HG03135 (cell line): Measurements from ENCODE around the gene C6orf15.

Experiments
- ATAC-seq: cut with Tn5 transposase; IDR thresholded peaks from one replicate; pipeline ENCODE4 v1.9.1; 2021; ENCODE audit warnings: mild to moderate bottlenecking, moderate library complexity; ENCODE audit not compliant: unreplicated experiment

C6orf15 gene

DNA sequence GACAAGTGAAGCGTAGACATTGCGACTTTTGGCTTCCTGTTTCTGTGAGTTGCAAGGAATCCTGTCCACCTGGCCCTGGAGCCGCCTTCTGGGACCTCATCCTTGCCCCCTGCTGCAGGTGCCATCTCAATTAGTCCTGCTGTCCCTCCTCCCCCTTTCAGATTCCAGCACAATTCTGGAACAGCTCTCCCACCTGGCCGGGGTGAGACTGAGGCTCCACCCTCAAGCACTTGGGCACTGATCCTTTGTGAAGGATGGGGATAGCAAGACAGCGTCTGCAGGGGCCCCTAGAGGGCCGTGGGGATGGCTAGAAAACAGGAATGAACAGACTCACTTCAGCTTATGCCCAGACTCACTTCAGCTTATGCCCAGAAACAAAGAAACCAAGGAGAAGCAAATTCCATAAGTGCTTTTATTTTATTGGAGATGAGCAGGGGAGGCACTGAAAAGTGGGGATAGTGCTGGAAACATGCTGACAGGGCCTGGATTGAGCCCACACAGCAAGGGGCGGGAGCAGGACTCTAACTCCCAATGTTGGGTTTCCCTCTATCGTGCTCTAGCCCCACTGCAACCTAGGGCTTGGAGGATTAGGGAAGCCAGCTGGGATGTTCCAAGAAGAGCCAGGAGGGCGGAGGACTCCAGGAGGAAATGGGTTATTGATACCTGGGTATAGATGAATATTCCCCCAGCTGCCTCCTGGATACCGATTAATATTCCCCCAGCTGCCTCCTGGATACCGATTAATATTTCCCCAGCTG is 1.4 kb downstream of the C6orf15 start:
- no peak for ATAC-seq

GRCh38 chr6:31107052-31107451 is 5.3 kb downstream of the C6orf15 start:
- ATAC-seq: no peak

- ATAC-seq: no peak
These were observed 9.2 kb downstream of the C6orf15 start for GRCh38 chr6:31103136-31103535.

DNA sequence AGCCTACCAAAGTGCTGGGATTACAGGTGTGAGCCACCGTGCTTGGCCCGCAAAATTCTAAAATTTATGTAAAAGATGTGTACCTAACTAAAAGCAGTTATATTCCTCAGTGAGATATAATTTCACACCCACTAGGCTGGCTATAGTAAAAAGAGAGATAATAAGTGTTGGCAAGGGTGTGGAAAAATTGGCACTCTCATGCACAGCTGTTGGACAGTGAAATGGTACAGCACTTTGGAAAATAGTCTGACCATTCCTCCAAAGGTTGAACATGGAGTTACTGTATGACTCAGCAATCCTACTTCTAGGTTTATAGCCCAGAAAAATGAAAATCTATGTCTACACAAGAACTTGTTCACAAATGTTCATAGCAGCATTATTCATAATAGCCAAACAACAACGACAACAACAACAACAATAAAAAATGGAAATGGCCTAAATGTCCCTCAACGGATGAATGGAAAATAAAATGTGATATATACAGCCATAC is 13.9 kb downstream of the C6orf15 start:
- ATAC-seq: no peak

GRCh38 chr6:31096656-31097055 is 15.7 kb downstream of the C6orf15 start:
- no peak for ATAC-seq

DNA sequence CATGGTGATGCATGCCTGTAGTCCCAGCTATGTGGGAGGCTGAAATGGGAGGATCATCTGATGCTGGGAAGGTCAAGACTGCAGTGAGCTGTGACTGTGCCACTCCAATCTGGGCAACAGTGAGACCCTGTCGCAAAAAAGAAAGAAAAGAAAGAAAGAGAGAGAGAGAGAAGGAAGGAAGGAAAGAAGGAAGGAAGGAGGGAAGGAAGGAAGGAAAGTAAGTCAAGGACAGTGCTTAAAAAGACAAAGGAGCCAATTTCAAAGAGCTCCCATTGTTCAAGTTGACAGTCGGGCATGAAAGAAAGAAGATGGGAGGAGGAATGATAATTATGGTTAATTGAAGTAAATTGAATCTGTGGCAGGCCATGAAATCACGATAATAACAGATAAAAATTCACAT is 16.2 kb downstream of the C6orf15 start:
- no peak for ATAC-seq

- no peak for ATAC-seq
These were observed 17.9 kb downstream of the C6orf15 start for GRCh38 chr6:31094389-31094881.

DNA sequence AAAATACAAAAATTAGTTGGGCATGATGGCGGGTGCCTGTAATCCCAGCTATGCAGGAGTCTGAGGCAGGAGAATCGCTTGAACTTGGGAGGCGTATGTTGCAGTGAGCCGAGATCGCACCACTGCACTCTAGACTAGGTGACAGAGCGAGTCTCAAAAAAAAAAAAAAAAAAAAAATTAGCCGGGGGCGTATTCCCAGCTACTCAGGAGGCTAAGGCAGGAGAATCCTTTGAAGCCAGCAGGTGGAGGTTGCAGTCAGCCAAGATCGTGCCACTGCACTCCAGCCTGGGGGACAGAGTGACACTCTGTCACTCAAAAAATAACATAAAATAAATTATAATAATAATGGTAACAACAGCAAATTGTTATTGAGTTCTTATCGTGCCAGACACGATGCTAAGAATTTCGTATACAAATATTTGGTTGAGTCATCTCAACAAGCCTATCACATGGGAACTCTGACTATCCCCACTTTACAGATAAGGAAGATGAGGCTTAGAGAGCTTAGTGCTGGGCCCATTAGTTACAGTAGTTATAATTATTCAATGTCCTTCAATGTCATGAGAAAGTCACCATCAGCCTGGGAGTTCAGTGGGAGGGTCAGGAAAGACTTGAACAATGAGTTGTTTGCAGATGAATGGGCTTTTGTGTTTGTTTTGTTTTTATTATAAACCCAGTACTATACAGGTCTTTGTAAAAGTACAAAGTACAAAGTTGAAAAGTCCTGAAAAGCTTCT is 19.4 kb downstream of the C6orf15 start:
- no peak for ATAC-seq

GRCh38 chr6:31092238-31092637 is 20.1 kb downstream of the C6orf15 start:
- no peak for ATAC-seq

- ATAC-seq: no peak
These were observed 20.7 kb downstream of the C6orf15 start for GRCh38 chr6:31091680-31092079.

GRCh38 chr6:31090973-31091364 is 21.4 kb downstream of the C6orf15 start:
- no peak for ATAC-seq

DNA sequence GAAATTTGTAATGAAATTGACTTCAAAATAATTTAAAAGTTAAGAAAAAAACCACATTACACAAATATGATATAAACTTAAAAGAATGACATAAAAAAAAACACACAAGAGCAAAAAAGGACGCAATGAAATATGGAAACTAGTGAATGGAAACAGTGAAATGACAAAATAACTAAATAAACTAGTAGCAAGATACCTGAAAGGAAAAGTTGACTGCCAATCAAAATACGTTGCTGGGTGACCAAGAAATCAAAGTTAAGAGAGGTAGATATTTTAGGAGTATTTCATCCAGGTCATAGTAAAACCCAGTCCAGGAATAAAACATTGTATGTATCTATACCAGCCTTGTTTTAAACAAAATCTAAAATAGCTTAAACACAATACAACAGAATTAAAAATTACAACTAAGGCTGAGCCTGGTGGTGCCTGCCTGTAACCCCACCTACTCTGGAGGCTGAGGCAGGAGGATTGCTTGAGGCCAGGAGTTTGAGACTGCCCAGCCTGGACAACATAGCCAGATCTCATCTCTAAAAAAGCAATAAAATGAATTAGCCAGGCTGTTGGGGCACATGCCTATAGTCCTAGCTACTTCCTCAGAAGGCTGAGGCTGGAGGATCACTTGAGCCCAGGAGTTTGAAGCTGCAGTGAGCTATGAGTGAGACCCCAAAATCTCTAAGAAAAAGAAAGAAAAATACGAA is 22.0 kb downstream of the C6orf15 start:
- ATAC-seq: no peak

GRCh38 chr6:31087494-31088089 is 24.8 kb downstream of the C6orf15 start:
- ATAC-seq: peak; percentile 65

GRCh38 chr6:31086788-31087440 is 25.5 kb downstream of the C6orf15 start:
- no peak for ATAC-seq

DNA sequence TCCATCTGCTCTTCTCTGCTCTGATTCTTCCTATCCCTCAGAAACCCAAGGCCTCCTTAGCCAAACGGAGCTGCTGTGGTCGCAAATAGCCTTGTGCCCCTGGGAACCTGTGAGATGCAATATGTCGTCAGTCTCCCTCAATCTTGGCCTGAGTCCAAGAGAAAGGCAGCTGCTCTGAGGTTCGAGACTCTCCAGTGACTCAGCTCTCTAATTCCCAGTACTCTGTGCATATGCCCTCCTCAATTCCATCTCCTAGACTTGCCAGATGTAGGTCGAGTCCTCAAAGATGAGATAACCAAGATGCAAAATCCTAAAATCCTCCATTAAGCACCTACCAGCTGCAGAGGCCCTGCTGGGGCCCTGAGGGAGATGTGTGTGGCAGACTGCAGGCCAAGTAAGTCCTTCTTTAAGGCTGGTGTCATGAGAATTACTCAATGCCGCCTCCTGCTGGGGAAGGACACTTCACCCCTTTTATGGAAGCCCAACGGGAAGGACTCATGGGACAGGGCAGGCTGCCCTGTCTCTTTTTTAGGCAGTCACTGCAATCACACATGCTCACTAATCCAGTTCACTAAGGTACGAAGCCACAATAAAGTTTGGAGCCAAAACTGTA is 28.5 kb downstream of the C6orf15 start:
- no peak for ATAC-seq

GRCh38 chr6:31081872-31082271 is 30.5 kb downstream of the C6orf15 start:
- ATAC-seq: no peak

DNA sequence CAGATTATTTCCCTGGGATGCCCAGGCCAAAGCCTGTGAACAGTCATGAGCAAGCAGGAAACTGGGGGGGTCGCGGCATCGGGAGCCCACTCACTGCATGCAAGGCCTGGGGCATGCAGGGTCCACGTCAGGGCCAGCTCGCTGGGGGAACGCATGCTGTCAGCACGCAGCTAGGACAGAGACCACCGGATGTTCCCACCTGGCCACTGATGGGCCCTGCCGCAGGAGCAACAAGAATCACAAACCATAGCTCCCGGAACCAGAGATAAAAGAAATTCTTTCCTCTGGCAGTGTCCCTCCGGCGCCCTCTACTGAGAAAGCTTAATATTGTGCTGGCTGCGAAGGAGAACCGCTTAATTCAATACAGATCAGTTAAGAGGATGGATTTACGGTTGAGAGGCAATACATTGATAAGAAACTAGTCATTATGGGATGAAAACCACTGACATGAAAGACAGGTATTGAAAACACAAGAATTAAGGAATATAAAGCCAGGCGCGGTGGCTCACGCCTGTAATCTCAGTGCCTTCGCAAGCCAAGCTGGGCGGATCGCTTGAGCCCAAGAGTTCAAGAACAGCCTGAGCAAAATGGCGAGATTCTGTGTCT is 32.6 kb downstream of the C6orf15 start:
- ATAC-seq: no peak

- ATAC-seq: no peak
These were observed 35.8 kb downstream of the C6orf15 start for GRCh38 chr6:31076611-31077010.

DNA sequence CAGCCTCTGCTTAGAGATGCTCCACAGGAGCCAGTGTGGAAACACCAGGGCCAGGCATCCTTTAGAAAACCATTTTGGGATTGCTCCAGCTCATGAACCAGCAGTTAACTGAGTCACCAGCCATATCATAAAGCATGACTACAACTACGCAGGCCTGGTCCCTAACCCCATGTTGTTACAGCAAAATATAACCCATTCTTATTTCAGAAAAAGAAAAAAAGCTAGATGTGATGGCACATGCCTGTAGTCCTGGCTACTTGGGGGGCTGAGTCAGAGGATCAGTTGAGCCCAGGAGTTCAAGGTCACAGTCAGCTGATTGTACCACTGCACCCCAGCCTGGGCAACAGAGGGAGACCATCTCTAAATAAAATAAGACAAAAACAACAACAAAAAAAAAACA is 36.8 kb downstream of the C6orf15 start:
- ATAC-seq: no peak

- ATAC-seq: no peak
These were observed 38.0 kb downstream of the C6orf15 start for GRCh38 chr6:31074401-31074800.
